Measurements from ENCODE around the gene PACRG. TPM values are rescaled to one million over a fixed set of nuclear protein-coding genes. Genes with fewer than 3 reads are reported as not detected.

The PACRG gene
- total and polyA plus RNA-seq, 8 donors: 1.8 to 28.6 (median 3.2) TPM; not detected in 2

GRCh38 chr6:163229050-163229449 lies 501.3 kb downstream of the PACRG start:
- intact Hi-C loops (cut with DNase I; ENCODE audit: low total_unique reads): no loop called here
- no peaks in the 10 kb centered on the region for H3K9me3 ChIP-seq
- TF ChIP-seq POLR2A (IDR thresholded peaks at IDR 0.05): no peak
- TF ChIP-seq EP300 (IDR thresholded peaks at IDR 0.05): no peak
- TF ChIP-seq POLR2AphosphoS5 (IDR thresholded peaks at IDR 0.05): no peak
- no peak for TF ChIP-seq CTCF (IDR thresholded peaks at IDR 0.05)

GRCh38 chr6:163230901-163231300 lies 503.1 kb downstream of the PACRG start:
- Histone ChIP-seq H3K4me3 (no peak overlapping the region), H3K36me3 (no peaks in the 10 kb centered on the region), H3K27ac (no peak overlapping the region), H3K27me3 (no peaks in the 10 kb centered on the region), H3K9me3 (no peaks in the 10 kb centered on the region), H3K4me1 (no peaks in the 10 kb centered on the region)
- WGBS, 5 donors: 78 to 93% (median 90%) methylated on average over 9 of the region's 9 CpGs
- TF ChIP-seq CTCF (IDR thresholded peaks at IDR 0.05): no peak
- no peak for TF ChIP-seq POLR2A (IDR thresholded peaks at IDR 0.05)
- TF ChIP-seq POLR2AphosphoS5 (IDR thresholded peaks at IDR 0.05): no peak
- TF ChIP-seq EP300 (IDR thresholded peaks at IDR 0.05): no peak
- intact Hi-C loops (cut with DNase I; ENCODE audit: low total_unique reads): no loop called here
- no peak for DNase-seq

More at GRCh38 chr6:163229050-163229449, 501.3 kb downstream of the PACRG start:
- no peak overlapping the region for H3K27ac ChIP-seq
- no peak for DNase-seq
- no peaks in the 10 kb centered on the region for H3K27me3 ChIP-seq
- H3K36me3 ChIP-seq: no peaks in the 10 kb centered on the region
- H3K4me1 ChIP-seq: no peaks in the 10 kb centered on the region
- WGBS, 5 donors: 80 to 91% (median 82%) methylated on average over 2 of the region's 2 CpGs
- no peak overlapping the region for H3K4me3 ChIP-seq

- no peak for TF ChIP-seq POLR2A (IDR thresholded peaks at IDR 0.05)
- TF ChIP-seq CTCF (IDR thresholded peaks at IDR 0.05): no peak
- Histone ChIP-seq H3K27ac (no peak overlapping the region), H3K9me3 (no peaks in the 10 kb centered on the region), H3K27me3 (no peaks in the 10 kb centered on the region), H3K4me1 (no peaks in the 10 kb centered on the region), H3K4me3 (no peak overlapping the region), H3K36me3 (no peaks in the 10 kb centered on the region)
- intact Hi-C loops (cut with DNase I; ENCODE audit: low total_unique reads): no loop called here
- 68 to 75% (median 73%) methylated on average over 10 of the region's 10 CpGs for WGBS, 5 donors
- DNase-seq: peak in 1 of 2 donors; percentile 12
These were observed 503.7 kb downstream of the PACRG start for GRCh38 chr6:163231356-163232014.

- no peak for DNase-seq
- Histone ChIP-seq H3K9me3 (no peaks in the 10 kb centered on the region), H3K27me3 (no peaks in the 10 kb centered on the region), H3K36me3 (no peaks in the 10 kb centered on the region), H3K4me3 (no peak overlapping the region), H3K27ac (no peak overlapping the region), H3K4me1 (no peaks in the 10 kb centered on the region)
- intact Hi-C loops (cut with DNase I; ENCODE audit: low total_unique reads): no loop called here
- TF ChIP-seq POLR2AphosphoS5 (IDR thresholded peaks at IDR 0.05): no peak
- no peak for TF ChIP-seq POLR2A (IDR thresholded peaks at IDR 0.05)
- no peak for TF ChIP-seq EP300 (IDR thresholded peaks at IDR 0.05)
- TF ChIP-seq CTCF (IDR thresholded peaks at IDR 0.05): no peak
- WGBS, 5 donors: 80 to 91% (median 85%) methylated on average over 7 of the region's 7 CpGs
These were observed 504.3 kb downstream of the PACRG start for GRCh38 chr6:163232015-163232523.

Measured in stomach (tissue), 9 donors.